Measurements from ENCODE around the gene SV2B.

The SV2B gene

GRCh38 chr15:91142946-91143345 is 42.9 kb downstream of the SV2B start:
- no peak for DNase-seq

GRCh38 chr15:91146728-91147127 is 46.7 kb downstream of the SV2B start:
- DNase-seq = no peak

DNA sequence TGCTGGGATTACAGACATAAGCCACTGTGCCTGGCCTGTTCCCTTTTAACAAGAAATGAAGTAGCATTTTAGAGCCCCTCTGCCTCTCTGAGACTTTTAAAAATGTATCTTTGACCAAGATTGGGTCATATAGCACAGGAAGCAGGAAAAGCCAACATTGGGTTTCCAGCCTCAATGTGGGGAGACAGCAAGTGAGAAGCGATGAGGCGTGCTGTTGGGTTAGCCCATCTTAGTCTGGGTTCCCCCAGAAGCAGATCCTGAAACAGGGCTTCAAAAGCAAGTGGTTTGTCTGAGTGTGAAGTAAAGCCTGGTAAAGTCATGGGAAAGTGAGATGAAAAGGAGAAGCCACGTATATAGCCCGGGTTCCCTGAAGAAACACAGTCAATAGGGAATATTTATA is 48.2 kb downstream of the SV2B start:
- no peak for DNase-seq

- no peak for DNase-seq
Observed at GRCh38 chr15:91150502-91151160, 50.6 kb downstream of the SV2B start.

DNA sequence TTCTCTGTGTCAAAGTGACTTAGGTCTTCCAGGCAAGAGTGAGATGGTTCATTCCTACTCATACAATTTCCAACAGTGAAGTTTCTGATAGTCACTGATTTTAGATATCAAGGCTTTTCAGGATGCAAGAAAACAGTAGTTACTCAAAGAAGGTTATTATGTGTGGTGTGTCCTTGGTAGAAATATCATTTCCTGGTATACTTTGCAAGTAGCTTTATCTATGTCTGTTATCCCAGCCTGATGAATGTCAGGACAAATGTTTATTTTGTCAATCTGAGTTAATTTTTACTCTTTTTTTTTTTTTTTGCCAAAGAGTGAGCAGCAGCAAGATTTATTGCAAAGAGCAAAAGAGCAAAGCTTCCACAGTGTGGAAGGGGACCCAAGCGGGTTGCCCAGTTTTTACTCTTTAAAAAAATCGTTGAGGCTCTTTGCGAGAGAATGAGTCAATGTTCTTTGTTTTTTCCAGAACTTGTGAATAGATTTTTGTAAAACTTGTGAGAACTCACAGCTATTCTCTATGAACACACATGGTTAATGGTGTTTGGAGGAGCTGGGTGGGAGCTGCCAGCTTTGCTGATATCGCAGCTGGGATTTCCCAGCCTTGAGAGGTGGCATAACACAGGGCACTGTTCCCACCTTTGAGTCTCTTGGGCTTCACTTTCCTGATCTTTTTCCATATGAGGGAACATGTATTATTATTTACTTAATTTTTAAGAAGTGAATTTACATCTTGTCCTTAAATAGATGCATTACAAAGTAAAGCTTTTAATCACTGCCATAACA is 51.9 kb downstream of the SV2B start:
- no peak for DNase-seq

DNA sequence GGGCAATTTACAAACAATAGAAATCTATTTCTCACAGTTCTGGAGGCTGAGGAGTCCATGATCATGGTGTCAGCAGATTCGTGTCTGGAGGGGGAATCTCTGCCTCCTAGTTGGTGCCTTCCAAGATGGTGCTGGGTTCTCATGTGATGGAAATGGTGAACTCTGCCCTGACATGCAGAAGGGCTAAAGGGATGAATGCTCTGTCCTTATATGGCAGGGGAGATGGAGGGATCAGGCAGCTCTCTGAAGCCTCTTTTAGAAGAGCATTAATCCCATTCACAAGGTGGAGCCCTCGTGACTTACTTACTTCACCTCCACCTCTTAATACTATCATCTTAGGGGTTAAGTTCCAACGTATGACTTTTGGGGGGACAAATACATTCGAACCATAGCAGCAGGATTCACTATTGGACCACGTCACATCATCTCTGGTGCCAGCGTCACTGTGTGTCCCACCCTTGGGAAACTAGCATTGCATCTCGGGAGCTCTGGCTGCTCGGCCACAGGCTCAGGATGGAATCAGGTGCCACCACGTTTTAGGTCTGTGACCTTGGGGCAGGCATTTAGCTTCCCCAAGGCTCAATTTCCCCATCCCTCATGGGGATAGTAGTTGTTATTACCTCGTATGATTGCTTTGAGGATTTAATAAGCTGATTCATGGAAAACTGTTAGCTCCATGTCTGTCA is 53.0 kb downstream of the SV2B start:
- no peak for DNase-seq

GRCh38 chr15:91153954-91154353 is 53.9 kb downstream of the SV2B start:
- DNase-seq = no peak

DNA sequence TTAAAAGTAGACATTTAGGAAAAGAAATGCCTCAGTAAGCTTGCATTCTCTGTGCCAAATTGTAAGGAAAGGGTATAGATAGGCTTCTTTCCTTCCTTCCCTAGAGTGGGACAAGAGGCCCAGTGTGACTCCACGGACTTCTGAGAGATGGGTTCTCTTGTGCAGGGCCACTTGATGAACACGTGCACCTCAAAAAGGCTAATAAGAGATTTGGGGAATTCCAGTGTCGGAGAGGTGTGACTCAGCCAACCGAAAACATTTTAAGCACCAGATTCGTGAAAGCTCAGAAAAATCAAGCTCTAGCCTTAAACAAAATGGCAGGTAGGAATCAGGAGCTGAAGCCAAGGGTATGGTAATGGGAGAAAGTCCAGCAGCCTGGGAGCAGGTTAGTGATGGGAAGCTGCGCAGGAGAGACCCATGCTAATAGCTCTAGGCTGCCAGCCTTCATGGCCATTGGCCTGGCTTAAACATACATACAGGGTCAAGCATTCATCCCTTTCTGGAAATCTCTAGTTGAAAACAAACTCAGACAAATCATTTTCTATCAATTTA is 56.2 kb downstream of the SV2B start:
- no peak for DNase-seq

- DNase-seq = no peak
Observed at GRCh38 chr15:91158415-91159394, 58.6 kb downstream of the SV2B start.

- no peak for DNase-seq
Observed at GRCh38 chr15:91165850-91166249, 65.8 kb downstream of the SV2B start.

DNA sequence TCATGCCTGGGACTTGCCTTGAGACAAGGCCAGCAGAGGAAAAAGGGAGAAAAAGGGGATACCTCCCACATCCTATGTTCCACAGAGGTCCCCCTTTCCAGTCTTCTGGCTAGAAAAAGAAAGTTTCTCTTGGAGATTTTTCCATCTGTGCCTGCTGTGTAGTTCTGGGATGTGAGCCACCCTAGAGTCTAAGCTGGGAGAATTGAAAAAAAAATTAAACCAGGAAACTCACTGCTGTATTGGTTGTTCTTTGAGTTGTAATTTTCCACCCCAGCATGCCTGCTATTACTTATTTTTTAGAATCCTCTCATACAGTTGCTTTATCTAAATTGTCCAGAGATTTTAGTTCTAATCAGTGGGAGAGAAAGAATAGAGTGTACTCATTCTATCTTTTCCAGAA is 68.4 kb downstream of the SV2B start:
- DNase-seq = no peak

DNA sequence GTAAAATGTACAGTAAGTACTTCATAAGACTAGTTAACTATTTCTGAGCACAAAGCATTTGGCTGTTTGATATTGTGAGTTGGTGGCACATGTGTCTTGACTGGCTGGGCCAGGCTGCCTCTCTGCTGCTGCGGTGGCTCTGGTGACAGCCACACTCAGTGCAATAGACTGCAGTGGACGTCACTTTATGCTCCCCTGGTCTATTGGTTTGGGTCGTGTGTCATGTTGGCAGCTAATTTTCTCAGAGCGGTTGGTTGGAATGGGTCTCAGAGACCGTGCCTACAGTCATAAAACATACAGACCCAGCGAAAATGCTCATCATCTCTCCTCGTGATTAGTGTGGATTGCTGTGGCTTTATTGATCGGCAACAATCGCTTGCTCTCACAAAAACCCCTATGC is 71.3 kb downstream of the SV2B start:
- DNase-seq = no peak

DNA sequence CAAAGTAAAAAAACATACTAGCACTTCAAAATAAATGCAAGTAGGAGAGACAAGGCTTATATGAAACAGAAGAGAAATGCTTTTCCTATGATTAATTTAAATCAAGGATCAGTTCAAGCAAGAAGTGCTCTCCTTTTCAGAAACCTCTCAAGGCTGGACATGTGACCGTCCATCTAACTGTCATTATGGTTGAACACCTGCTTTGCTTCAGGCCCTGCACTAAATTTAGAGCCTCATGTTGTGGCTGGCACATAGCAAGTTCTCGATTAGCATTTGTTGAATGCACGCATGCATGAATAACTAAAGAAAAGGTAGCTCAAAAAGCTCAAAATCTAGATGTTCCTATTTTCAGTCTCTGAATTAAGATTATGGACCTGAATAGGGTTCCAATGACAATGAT is 82.0 kb downstream of the SV2B start:
- DNase-seq = no peak

DNA sequence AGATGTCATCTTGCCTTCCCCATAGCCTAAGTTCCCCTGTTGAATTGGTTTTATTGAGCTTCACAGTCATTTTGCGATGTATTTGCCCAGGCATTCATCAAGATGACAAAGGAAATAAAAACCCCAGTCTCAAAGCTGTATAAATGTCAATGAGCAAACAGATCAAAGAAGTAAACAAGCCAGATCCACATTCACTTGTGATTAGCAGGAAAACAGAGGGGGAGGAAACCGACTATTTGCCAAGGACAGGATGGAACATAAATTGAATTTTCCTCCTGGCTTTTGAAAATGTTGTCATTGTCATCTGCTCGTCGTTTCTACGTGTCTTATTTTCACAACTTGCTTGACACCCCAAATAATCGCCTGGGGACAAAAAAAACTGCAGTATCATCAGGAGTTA is 83.5 kb downstream of the SV2B start:
- no peak for DNase-seq

GRCh38 chr15:91184441-91184840 is 84.4 kb downstream of the SV2B start:
- DNase-seq = no peak

DNA sequence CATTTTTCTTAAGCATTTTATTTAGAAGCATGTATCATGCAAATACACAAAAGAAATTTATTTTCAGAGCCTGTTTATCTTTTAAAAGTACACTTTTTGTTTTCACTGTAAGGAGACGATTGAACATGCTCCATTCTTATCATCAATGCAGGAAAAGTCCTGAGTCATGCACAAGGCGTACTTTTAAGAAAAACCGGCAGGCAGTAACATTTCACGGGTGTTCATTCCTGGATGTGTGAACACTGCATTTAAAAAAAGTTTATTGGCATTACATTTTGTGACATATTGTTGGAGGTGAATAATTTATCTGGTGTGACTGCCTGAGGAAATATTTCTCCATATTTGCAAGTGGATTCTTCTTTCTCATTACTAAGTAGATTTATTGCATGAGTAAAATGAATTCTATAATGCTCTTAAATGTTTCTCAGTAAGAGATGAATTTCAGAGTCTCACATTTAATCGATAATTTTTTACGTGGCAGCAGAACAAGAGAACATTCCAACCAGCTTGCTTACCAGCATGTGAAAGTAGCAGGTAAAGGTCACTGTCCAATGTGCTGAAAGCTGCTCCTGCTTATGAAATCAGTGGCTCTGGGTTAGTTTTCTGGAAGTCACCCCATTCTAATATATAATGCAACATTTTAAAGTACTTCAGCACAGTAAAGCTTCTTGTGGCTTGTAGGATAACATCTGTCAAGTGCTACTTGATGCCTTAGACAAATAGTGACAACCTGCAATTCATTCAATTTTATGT is 87.0 kb downstream of the SV2B start:
- DNase-seq = no peak

DNA sequence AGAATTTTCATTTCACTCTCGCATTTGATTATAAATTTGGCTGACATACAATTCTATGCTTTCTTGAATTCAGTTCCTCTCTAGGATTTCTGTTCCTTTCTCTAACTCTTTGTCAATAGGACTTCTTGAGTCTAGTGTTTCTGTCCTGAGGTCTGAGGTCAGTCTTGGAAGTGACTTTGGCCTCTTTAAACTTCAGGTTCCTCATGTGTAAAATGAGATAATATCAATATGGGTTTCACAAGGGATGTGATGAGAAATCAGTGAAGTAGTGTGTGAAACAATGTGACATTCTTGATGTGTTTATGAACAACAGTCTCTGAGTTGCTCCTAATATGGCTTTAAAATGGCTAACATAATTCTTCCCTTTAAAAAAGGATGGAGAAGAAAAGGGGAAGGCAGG is 92.2 kb downstream of the SV2B start:
- DNase-seq = no peak

DNA sequence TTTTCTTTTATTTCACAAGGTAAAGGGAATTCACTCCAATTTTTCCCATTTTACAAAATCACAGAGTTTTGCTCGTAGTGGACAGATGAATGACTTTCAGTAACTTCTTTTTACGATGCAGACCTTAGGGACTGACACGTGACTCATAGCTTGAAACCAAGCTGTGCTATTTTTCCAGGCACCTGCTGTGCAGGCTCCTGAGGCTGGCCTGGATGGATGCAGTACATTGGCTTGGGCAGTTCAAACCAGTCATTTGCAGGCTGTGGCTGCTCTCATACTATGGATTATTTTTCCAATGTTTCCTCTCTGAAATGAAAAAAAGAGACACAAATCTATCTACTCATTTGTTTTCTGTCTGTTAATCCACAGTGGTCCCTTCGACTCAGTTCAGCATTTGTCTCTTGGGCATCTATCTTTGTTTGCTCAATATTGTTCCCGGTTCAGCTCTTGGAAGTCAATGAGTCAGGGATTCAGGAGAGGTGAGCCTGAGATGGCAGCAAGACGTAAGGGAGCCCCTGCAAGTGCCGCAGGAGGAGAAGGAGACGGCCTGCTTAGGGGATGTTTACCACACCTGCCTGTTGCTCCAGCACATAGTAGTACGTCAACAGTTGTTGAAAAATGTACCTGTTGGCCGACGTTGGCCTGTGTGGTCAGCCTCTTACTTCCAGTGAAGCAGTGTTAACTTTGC is 92.8 kb downstream of the SV2B start:
- DNase-seq = no peak

DNA sequence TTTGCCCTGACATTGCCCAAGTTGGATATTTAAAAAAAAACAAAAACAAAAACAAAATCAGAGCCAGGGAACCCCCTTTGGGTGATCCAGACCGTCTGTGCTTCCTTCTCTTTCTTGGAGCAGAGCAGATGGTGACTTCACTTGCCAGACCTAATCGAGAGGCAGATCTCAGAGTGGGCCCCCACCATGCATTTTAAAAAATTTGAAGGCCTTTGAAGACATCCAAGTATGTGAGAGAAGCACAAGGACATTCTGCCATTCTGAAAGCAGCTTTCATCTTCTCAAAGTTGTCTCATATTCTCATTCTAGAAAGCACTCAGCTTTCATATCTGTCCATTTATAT is 93.3 kb downstream of the SV2B start:
- no peak for DNase-seq

DNA sequence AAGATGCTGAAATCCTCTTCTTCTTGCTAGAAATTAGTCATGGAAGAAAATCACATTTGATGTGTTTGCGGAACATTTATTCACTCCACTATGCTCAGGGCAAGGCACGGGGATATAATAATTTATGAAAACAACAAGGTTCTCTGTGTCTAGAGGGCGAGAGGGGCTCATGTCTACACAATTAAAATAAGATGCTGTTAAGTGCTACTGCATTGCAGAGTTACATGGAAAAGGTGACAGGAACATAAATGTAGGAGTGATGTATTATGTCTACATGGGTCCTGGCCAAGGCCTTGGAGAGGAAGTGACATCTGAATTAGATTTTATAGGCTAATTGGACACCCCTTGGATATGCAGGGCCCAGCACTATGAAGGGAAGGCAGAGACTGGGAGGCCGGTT is 96.1 kb downstream of the SV2B start:
- no peak for DNase-seq

- DNase-seq = no peak
Observed at GRCh38 chr15:91196768-91197167, 96.7 kb downstream of the SV2B start.

Measured in stimulated activated CD4-positive, alpha-beta T cell treated with anti-CD3 and anti-CD28 coated beads, Interleukin-4, amount 100 ng/mL, for 4 hours (primary cell).